Activated naive CD4-positive, alpha-beta T cell treated with anti-CD3 and anti-CD28 coated beads, Interleukin-2, amount 10 ng/mL, durations not matched to agents 7 days and 5 days (primary cell): ENCODE measurements around the gene NUDT16L1.
"Not testable (repeated sequence)": the region's sequence is repeated elsewhere in the genome, so short reads cannot be mapped to it uniquely, and the experiment has no call there.

ENCODE experiments used
- CTCF ChIA-PET: fragments of 350-600 bp; sonication (Branson Sonifier 250); formaldehyde crosslinking; loops from one replicate; lab custom pipeline; 2021; ENCODE audit warnings: antibody characterized with exemption; lab: Charles Lee
- DNase-seq: peaks from one replicate; pipeline ENCODE4 v3.0.0-alpha.2; 2020
- H3K27ac Mint-ChIP-seq: one replicate; pipeline ENCODE4 v1.8.0; 2021; ENCODE audit warnings: mild to moderate bottlenecking, moderate library complexity, mixed read lengths
- H3K27me3 Mint-ChIP-seq: one replicate; pipeline ENCODE4 v1.8.0; 2021; ENCODE audit warnings: mild to moderate bottlenecking, mixed read lengths
- H3K36me3 Mint-ChIP-seq: one replicate; pipeline ENCODE4 v1.8.0; 2021; ENCODE audit warnings: mixed read lengths
- H3K4me1 Mint-ChIP-seq: one replicate; pipeline ENCODE4 v1.8.0; 2021; ENCODE audit warnings: mixed read lengths
- H3K4me3 Mint-ChIP-seq: one replicate; pipeline ENCODE4 v1.8.0; 2021; ENCODE audit warnings: mild to moderate bottlenecking, moderate library complexity, mixed read lengths
- H3K9me3 Mint-ChIP-seq: one replicate; pipeline ENCODE4 v1.8.0; 2021; ENCODE audit warnings: mixed read lengths

Gene NUDT16L1

DNA sequence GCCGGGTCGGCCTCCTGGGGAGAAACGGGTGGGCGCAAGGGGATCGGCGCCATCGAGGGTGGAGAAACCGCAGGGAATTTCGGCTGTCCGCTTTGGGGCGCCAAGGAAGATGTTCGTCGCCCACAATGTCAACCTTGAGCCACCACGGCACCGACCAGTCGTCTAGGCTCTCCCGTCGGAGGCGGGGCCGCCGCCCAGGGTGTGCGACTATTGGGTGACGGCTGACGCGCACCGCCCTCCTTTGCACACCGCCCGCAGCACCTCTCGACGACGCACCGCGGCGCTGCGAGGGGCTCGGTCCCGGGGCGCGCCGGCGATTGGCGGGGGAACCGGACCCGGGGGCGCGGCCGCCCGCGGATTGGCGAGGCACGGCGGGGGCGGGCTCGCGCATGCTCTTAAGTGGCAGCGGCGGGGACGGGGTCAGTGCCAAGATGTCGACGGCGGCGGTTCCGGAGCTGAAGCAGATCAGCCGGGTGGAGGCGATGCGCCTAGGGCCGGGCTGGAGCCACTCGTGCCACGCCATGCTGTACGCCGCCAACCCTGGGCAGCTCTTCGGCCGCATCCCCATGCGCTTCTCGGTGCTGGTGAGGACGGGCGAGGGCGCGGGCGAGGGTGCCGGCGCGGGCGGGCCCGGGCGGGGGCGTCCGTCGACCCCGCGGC lies at the start of gene NUDT16L1:
Gene NUDT16L1, plus strand, starts transcription at position 267 of the 660 bp plus-strand sequence. Its CDS starts 165 bp downstream, at position 432.
- peak within 1 kb of the TSS; percentile 88 for H3K27ac Mint-ChIP-seq
- H3K27me3 Mint-ChIP-seq, result no peaks in the 10 kb centered on the region
- H3K36me3 Mint-ChIP-seq, result peaks cover 7% of the 10 kb centered on the region
- H3K4me1 Mint-ChIP-seq, result peaks cover 16% of the 10 kb centered on the region
- H3K4me3 Mint-ChIP-seq, result peak within 1 kb of the TSS; percentile 81
- DNase-seq, result peak; percentile 97
- CTCF ChIA-PET, result interaction anchor here (0.8 to 2.7 kb wide), 3 partner anchors 11 to 35 kb away, joined by 3 to 9 read pairs (median 3); no protein-coding TSS in a partner anchor
- H3K9me3 Mint-ChIP-seq, result no peaks in the 10 kb centered on the region

- Mint-ChIP-seq H3K9me3 (peaks cover 2% of the 10 kb centered on the region), H3K27ac (peak overlapping the region; percentile 24), H3K27me3 (peaks cover 5% of the 10 kb centered on the region), H3K4me3 (no peak overlapping the region), H3K36me3 (peaks cover 23% of the 10 kb centered on the region), H3K4me1 (peaks cover 46% of the 10 kb centered on the region)
- peak; percentile 43 for DNase-seq
- CTCF ChIA-PET, result interaction anchor here (1.1 to 1.4 kb wide), 2 partner anchors 22 to 23 kb away, joined by 3 read pairs; partner anchors contain the start of gene MGRN1
These were observed 46.4 kb upstream of the NUDT16L1 start for GRCh38 chr16:4646773-4647643.

DNA sequence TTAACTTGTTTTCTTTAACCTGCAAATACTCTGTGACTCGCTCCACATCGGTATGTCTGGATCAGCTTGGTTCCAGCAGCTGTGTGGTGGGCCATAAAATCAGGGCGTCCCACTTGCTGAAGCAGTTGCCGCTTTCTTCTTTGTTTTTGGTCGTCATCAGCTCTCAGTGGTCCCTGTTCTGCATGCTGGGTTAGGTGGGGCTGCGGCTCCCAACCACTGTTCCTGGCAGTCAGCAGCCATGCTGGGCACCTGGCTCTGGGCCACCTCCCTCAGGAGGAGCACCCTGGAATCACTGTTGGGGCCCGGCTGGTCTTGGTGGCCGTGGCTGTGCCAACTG lies 45.8 kb upstream of the NUDT16L1 start:
- peaks cover 2% of the 10 kb centered on the region for H3K9me3 Mint-ChIP-seq
- no peak overlapping the region for H3K4me3 Mint-ChIP-seq
- peaks cover 23% of the 10 kb centered on the region for H3K36me3 Mint-ChIP-seq
- CTCF ChIA-PET, result interaction anchor here (1.4 kb wide), 1 partner anchor 22 kb away, joined by 3 read pairs; no protein-coding TSS in a partner anchor
- no peak for DNase-seq
- H3K27ac Mint-ChIP-seq, result peak overlapping the region; percentile 64
- H3K27me3 Mint-ChIP-seq, result peaks cover 5% of the 10 kb centered on the region
- H3K4me1 Mint-ChIP-seq, result peaks cover 46% of the 10 kb centered on the region

GRCh38 chr16:4648917-4649316 lies 44.4 kb upstream of the NUDT16L1 start:
- peaks cover 2% of the 10 kb centered on the region for H3K9me3 Mint-ChIP-seq
- CTCF ChIA-PET, result interaction anchor here (1.8 to 2.8 kb wide), 3 partner anchors 11 to 33 kb away, joined by 8 to 15 read pairs (median 9); no protein-coding TSS in a partner anchor
- H3K4me1 Mint-ChIP-seq, result peaks cover 42% of the 10 kb centered on the region
- H3K4me3 Mint-ChIP-seq, result peak overlapping the region; percentile 26
- H3K27ac Mint-ChIP-seq, result peak overlapping the region; percentile 84
- peaks cover 27% of the 10 kb centered on the region for H3K36me3 Mint-ChIP-seq
- DNase-seq, result peak; percentile 35
- peaks cover 5% of the 10 kb centered on the region for H3K27me3 Mint-ChIP-seq

DNA sequence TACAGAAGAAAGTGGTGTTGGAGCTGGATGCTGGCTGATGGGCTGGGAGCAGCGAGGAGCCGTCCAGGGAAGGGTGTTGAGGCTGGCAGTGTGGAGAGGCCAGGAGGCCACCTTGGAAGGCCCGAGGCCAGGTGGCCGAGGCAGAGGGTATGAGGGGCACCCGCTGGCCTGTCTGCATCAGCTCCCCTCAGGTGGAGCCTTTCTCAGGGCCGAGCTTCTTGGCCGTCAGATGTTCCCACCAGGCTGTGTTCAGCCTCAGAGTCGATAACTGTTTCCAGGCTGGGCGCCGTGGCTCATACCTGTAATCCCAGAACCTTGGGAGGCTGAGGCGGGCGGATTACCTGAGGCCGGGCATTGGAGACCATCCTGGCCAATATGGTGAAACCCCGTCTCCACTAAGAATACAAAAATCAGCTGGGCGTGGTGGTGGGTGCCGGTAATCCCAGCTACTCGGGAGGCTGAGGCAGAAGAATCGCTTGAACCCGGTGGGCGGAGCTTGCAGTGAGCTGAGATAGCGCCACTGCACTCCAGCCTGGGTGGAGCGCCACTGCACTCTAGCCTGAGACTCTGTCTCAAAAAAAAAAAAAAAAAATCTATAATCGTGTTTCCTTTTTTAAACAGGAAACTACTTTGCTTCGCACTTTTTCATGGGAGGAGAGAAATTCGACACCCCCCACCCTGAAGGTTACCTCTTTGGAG lies 43.5 kb upstream of the NUDT16L1 start:
- Mint-ChIP-seq H3K27ac (peak overlapping the region; percentile 73), H3K4me3 (no peak overlapping the region), H3K9me3 (peaks cover 2% of the 10 kb centered on the region), H3K36me3 (peaks cover 33% of the 10 kb centered on the region), H3K27me3 (peaks cover 5% of the 10 kb centered on the region), H3K4me1 (peaks cover 42% of the 10 kb centered on the region)
- CTCF ChIA-PET, result interaction anchor here (1.0 to 2.8 kb wide), 10 partner anchors 10 to 153 kb away, joined by 3 to 15 read pairs (median 4); partner anchors contain the start of genes MGRN1 and ROGDI
- DNase-seq, result peak; percentile 55

GRCh38 chr16:4650443-4651074 lies 42.8 kb upstream of the NUDT16L1 start:
- peaks cover 34% of the 10 kb centered on the region for H3K36me3 Mint-ChIP-seq
- H3K27me3 Mint-ChIP-seq, H3K9me3 Mint-ChIP-seq, H3K4me3 Mint-ChIP-seq: not testable (repeated sequence)
- peak; percentile 74 for DNase-seq
- peaks cover 39% of the 10 kb centered on the region for H3K4me1 Mint-ChIP-seq
- CTCF ChIA-PET, result interaction anchor here (1.0 to 2.8 kb wide), 11 partner anchors 8 to 152 kb away, joined by 3 to 15 read pairs (median 4); partner anchors contain the start of genes MGRN1 and ROGDI
- H3K27ac Mint-ChIP-seq, result peak overlapping the region; percentile 38

- H3K36me3 Mint-ChIP-seq, result peaks cover 39% of the 10 kb centered on the region
- no peak overlapping the region for H3K4me3 Mint-ChIP-seq
- CTCF ChIA-PET, result interaction anchor here (1.4 to 2.8 kb wide), 2 partner anchors 8 to 10 kb away, joined by 4 to 15 read pairs; no protein-coding TSS in a partner anchor
- H3K27me3 Mint-ChIP-seq, result peaks cover 5% of the 10 kb centered on the region
- peaks cover 32% of the 10 kb centered on the region for H3K4me1 Mint-ChIP-seq
- H3K9me3 Mint-ChIP-seq, result peaks cover 2% of the 10 kb centered on the region
- DNase-seq, result no peak
- no peak overlapping the region for H3K27ac Mint-ChIP-seq
These were observed 41.5 kb upstream of the NUDT16L1 start for GRCh38 chr16:4651827-4652226.

DNA sequence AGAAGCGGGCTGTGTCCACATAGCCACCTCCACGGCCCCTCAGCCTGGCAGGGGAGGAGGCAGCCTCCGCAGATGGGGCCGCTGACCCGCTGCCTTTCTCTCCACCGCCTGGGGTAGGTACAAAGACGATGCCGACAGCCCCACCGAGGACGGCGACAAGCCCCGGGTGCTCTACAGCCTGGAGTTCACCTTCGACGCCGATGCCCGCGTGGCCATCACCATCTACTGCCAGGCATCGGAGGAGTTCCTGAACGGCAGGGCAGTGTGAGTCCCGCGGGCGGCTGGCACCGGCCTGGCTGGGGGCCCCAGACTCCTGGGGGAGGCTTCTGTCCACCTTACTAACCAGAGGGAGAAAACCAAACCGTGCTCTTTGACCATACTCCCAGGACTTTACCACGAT lies 40.8 kb upstream of the NUDT16L1 start:
- CTCF ChIA-PET, result interaction anchor here (0.9 kb wide), 1 partner anchor 27 kb away, joined by 3 read pairs; no protein-coding TSS in a partner anchor

GRCh38 chr16:4654011-4654963 lies 39.1 kb upstream of the NUDT16L1 start:
- no peaks in the 10 kb centered on the region for H3K9me3 Mint-ChIP-seq
- H3K36me3 Mint-ChIP-seq, result peaks cover 37% of the 10 kb centered on the region
- peaks cover 25% of the 10 kb centered on the region for H3K4me1 Mint-ChIP-seq
- no peak for DNase-seq
- no peak overlapping the region for H3K4me3 Mint-ChIP-seq
- no peaks in the 10 kb centered on the region for H3K27me3 Mint-ChIP-seq
- H3K27ac Mint-ChIP-seq, result no peak overlapping the region
- CTCF ChIA-PET, result no interaction called here

More for the DNA sequence above, 40.8 kb upstream of the NUDT16L1 start:
- no peak overlapping the region for H3K27ac Mint-ChIP-seq
- H3K9me3 Mint-ChIP-seq, result peaks cover 2% of the 10 kb centered on the region
- peaks cover 25% of the 10 kb centered on the region for H3K4me1 Mint-ChIP-seq
- H3K27me3 Mint-ChIP-seq, result peaks cover 5% of the 10 kb centered on the region
- no peak overlapping the region for H3K4me3 Mint-ChIP-seq
- no peak for DNase-seq
- H3K36me3 Mint-ChIP-seq, result peaks cover 41% of the 10 kb centered on the region

DNA sequence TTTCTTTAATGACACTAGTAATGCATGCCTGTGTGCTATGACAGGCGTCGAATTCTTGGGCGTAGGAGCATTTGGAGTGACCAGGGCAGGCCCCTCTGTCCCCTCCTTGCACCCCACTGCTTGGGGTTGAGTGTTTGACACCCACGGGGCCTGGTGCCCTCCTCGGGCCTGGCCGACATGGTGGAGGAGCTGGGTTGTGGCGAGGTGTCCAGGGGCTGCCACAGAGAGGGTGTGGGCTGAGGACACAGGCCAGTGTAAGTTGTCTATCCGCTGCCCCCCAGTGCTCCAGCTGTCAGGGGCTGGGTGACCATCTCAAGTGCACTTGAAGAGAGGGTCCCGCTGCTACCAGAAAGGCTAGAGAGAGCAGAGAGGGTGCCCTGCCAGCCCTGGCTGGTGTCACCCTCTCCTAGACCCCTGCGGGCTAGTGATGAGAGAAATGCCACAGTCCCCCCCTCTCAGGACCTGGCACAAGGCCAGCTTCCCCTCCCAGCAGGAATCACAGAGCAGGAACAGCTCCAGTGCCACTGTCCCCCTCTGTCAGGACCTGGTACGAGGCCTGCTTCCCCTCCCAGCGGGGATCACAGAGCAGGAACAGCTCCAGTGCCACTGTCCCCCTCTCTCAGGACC lies 38.3 kb upstream of the NUDT16L1 start:
- Mint-ChIP-seq H3K9me3 (no peaks in the 10 kb centered on the region), H3K4me1 (peaks cover 27% of the 10 kb centered on the region), H3K27me3 (no peaks in the 10 kb centered on the region), H3K27ac (no peak overlapping the region), H3K36me3 (peaks cover 35% of the 10 kb centered on the region), H3K4me3 (no peak overlapping the region)
- CTCF ChIA-PET, result no interaction called here
- no peak for DNase-seq

GRCh38 chr16:4655801-4656200 lies 37.6 kb upstream of the NUDT16L1 start:
- Mint-ChIP-seq H3K36me3 (peaks cover 28% of the 10 kb centered on the region), H3K4me1 (peaks cover 28% of the 10 kb centered on the region)
- CTCF ChIA-PET, result no interaction called here

GRCh38 chr16:4656221-4656620 lies 37.1 kb upstream of the NUDT16L1 start:
- Mint-ChIP-seq H3K9me3 (no peaks in the 10 kb centered on the region), H3K27me3 (no peaks in the 10 kb centered on the region), H3K27ac (no peak overlapping the region), H3K4me1 (peaks cover 28% of the 10 kb centered on the region), H3K36me3 (peaks cover 25% of the 10 kb centered on the region), H3K4me3 (no peak overlapping the region)
- CTCF ChIA-PET, result no interaction called here
- no peak for DNase-seq

More at GRCh38 chr16:4655801-4656200, 37.6 kb upstream of the NUDT16L1 start:
- Mint-ChIP-seq H3K4me3 (no peak overlapping the region), H3K9me3 (no peaks in the 10 kb centered on the region), H3K27ac (no peak overlapping the region), H3K27me3 (no peaks in the 10 kb centered on the region)
- DNase-seq, result no peak
